D721Med (cell line): ENCODE measurements around the gene KRTAP4-8.
"Not testable (repeated sequence)": the region's sequence is repeated elsewhere in the genome, so short reads cannot be mapped to it uniquely, and the experiment has no call there.

ENCODE experiments used
- DNase-seq: peaks from one replicate; pipeline ENCODE4 v3.0.0; 2011; ENCODE audit warnings: low spot score; ENCODE audit not compliant: insufficient read length
- FAIRE-seq: peaks from 2 replicates; lab custom pipeline; 2011; peaks lifted over from hg19 to GRCh38; lab: Jason Lieb, UNC
- CTCF ChIP-seq: IDR thresholded peaks from 2 replicates; pipeline ENCODE4 v1.5.1; 2012; ENCODE audit warnings: mild to moderate bottlenecking, control low read depth; ENCODE audit not compliant: insufficient read depth; ENCODE audit errors: missing control alignments

The KRTAP4-8 gene

GRCh38 chr17:41064301-41064700, 33.6 kb downstream of the KRTAP4-8 start:
- TF ChIP-seq CTCF = no peak
- DNase-seq = no peak
- no peak for FAIRE-seq

- no peak for TF ChIP-seq CTCF
- DNase-seq (no peak), FAIRE-seq (no peak)
These were observed 34.5 kb downstream of the KRTAP4-8 start for GRCh38 chr17:41063449-41063848.

GRCh38 chr17:41061964-41062363, 36.0 kb downstream of the KRTAP4-8 start:
- TF ChIP-seq CTCF = no peak
- no peak for DNase-seq
- FAIRE-seq = no peak

- FAIRE-seq (no peak), DNase-seq (no peak)
- TF ChIP-seq CTCF = no peak
These were observed 37.8 kb downstream of the KRTAP4-8 start, which contains the start of gene KRTAP2-3 for GRCh38 chr17:41060052-41060604. Gene KRTAP2-3, minus strand, starts transcription at chr17:41060114. Its CDS starts 64 bp downstream, at chr17:41060050.

- FAIRE-seq, DNase-seq: not testable (repeated sequence)
These were observed 38.5 kb downstream of the KRTAP4-8 start for GRCh38 chr17:41059276-41060051.

GRCh38 chr17:41058741-41059140, 39.2 kb downstream of the KRTAP4-8 start:
- no peak for DNase-seq
- no peak for TF ChIP-seq CTCF
- no peak for FAIRE-seq

- TF ChIP-seq CTCF = no peak
- no peak for DNase-seq
- FAIRE-seq = no peak
These were observed 40.4 kb downstream of the KRTAP4-8 start for GRCh38 chr17:41057547-41057946.

GRCh38 chr17:41055130-41055529, 42.8 kb downstream of the KRTAP4-8 start, which contains the start of gene KRTAP2-2:
Gene KRTAP2-2, minus strand, starts transcription at chr17:41055230. Its CDS starts 19 bp downstream, at chr17:41055211.
- not testable (repeated sequence) for DNase-seq, FAIRE-seq

- not testable (repeated sequence) for DNase-seq, FAIRE-seq
These were observed 43.4 kb downstream of the KRTAP4-8 start for GRCh38 chr17:41054556-41054955.
